Forelimb muscle (tissue), 1 donor: Measurements from ENCODE around the gene CBX8. TPM values are rescaled to one million over a fixed set of nuclear protein-coding genes. Genes with fewer than 3 reads are reported as not detected.

Experiments used
- DNase-seq: peaks from one replicate; pipeline ENCODE4 v3.0.0-alpha.2; 2013; ENCODE audit warnings: low read depth
- polyA plus RNA-seq: library from polyadenylated mRNA; unstranded; fragments of 120-200 nt; gene quantifications from one replicate; pipeline ENCODE4 v1.2.1, GENCODE V29; 2013; ENCODE audit not compliant: insufficient read length

CBX8 gene
- polyA plus RNA-seq, 1 donor, result 5.6 TPM

- DNase-seq, result no peak
Observed at GRCh38 chr17:79792984-79793923, 3.6 kb downstream of the CBX8 start.

- no peak for DNase-seq
Observed at GRCh38 chr17:79792341-79792871, 4.5 kb downstream of the CBX8 start.

- DNase-seq, result no peak
Observed at GRCh38 chr17:79791735-79792161, 5.1 kb downstream of the CBX8 start.

- DNase-seq, result no peak
Observed at GRCh38 chr17:79790805-79791734, 5.8 kb downstream of the CBX8 start.

GRCh38 chr17:79789943-79790804 lies 6.7 kb downstream of the CBX8 start:
- no peak for DNase-seq

- no peak for DNase-seq
Observed at GRCh38 chr17:79788989-79789942, 7.6 kb downstream of the CBX8 start.

GRCh38 chr17:79788455-79788854 lies 8.4 kb downstream of the CBX8 start:
- DNase-seq, result no peak

GRCh38 chr17:79786930-79787643 lies 9.8 kb downstream of the CBX8 start:
- no peak for DNase-seq

- no peak for DNase-seq
Observed at GRCh38 chr17:79785900-79786810, 10.7 kb downstream of the CBX8 start.

GRCh38 chr17:79785017-79785899 lies 11.6 kb downstream of the CBX8 start:
- DNase-seq, result no peak

GRCh38 chr17:79784353-79785016 lies 12.4 kb downstream of the CBX8 start:
- no peak for DNase-seq

GRCh38 chr17:79783891-79784290 lies 13.0 kb downstream of the CBX8 start:
- no peak for DNase-seq

- DNase-seq, result no peak
Observed at GRCh38 chr17:79781736-79782575, 14.9 kb downstream of the CBX8 start.

GRCh38 chr17:79781012-79781650 lies 15.7 kb downstream of the CBX8 start:
- DNase-seq, result no peak
